HEK293T (cell line): ENCODE data around the gene ANKRD33B.

Source experiments
- CTCF ChIA-PET: fragments of 350-600 bp; formaldehyde crosslinking; extraction: SDS; loops from one replicate; lab custom pipeline; 2021; ENCODE audit warnings: antibody characterized with exemption, inconsistent platforms; lab: Yijun Ruan, JAX
- POLR2A ChIA-PET: fragments of 350-600 bp; formaldehyde crosslinking; extraction: SDS; loops from one replicate; lab custom pipeline; 2020; ENCODE audit warnings: antibody characterized with exemption, inconsistent platforms; lab: Yijun Ruan, JAX
- DNase-seq: peaks from one replicate; pipeline ENCODE4 v3.0.0; 2012; ENCODE audit warnings: mixed read lengths; ENCODE audit errors: extremely low spot score
- ARNT ChIP-seq: fragments of 450-650 bp; IDR thresholded peaks from 2 replicates; pipeline ENCODE4 v1.6.1; 2017; ENCODE audit warnings: mild to moderate bottlenecking
- BHLHE40 ChIP-seq: fragments of 450-650 bp; IDR thresholded peaks from 2 replicates; pipeline ENCODE4 v1.6.1; 2016; ENCODE audit warnings: mild to moderate bottlenecking, moderate library complexity, borderline replicate concordance
- CTBP1 ChIP-seq: fragments of 450-650 bp; IDR thresholded peaks from 2 replicates; pipeline ENCODE4 v1.6.1; 2016; ENCODE audit warnings: borderline replicate concordance
- ELF4 ChIP-seq: fragments of 450-650 bp; IDR thresholded peaks from 2 replicates; pipeline ENCODE4 v1.6.1; 2017; ENCODE audit warnings: antibody characterized with exemption
- FOXA1 ChIP-seq: fragments of 450-650 bp; IDR thresholded peaks from 2 replicates; pipeline ENCODE4 v1.6.1; 2016; ENCODE audit warnings: mild to moderate bottlenecking
- FOXK2 ChIP-seq: fragments of 450-650 bp; IDR thresholded peaks from 2 replicates; pipeline ENCODE4 v1.6.1; 2016; ENCODE audit warnings: mild to moderate bottlenecking
- FOXM1 ChIP-seq: fragments of 450-650 bp; IDR thresholded peaks from 2 replicates; pipeline ENCODE4 v1.6.1; 2017; ENCODE audit warnings: mild to moderate bottlenecking, borderline replicate concordance
- HDGF ChIP-seq: fragments of 450-650 bp; IDR thresholded peaks from 2 replicates; pipeline ENCODE4 v1.6.1; 2017; ENCODE audit warnings: antibody characterized with exemption, borderline replicate concordance
- L3MBTL2 ChIP-seq: fragments of 450-650 bp; conservative IDR thresholded peaks from 2 replicates; pipeline ENCODE4 v1.6.1; 2016; ENCODE audit warnings: mild to moderate bottlenecking
- LEF1 ChIP-seq: fragments of 450-650 bp; IDR thresholded peaks from 2 replicates; pipeline ENCODE4 v1.6.1; 2017; ENCODE audit warnings: mild to moderate bottlenecking, borderline replicate concordance
- NFRKB ChIP-seq: fragments of 450-650 bp; IDR thresholded peaks from 2 replicates; pipeline ENCODE4 v1.6.1; 2016; ENCODE audit warnings: mild to moderate bottlenecking, moderate library complexity
- PKNOX1 ChIP-seq: fragments of 450-650 bp; IDR thresholded peaks from 2 replicates; pipeline ENCODE4 v1.6.1; 2016
- SP1 ChIP-seq: fragments of 450-650 bp; IDR thresholded peaks from 2 replicates; pipeline ENCODE4 v1.6.1; 2017
- SUZ12 ChIP-seq: fragments of 450-650 bp; IDR thresholded peaks from 2 replicates; pipeline ENCODE4 v1.6.1; 2016; ENCODE audit warnings: mild to moderate bottlenecking
- TARDBP ChIP-seq: fragments of 450-650 bp; IDR thresholded peaks from 2 replicates; pipeline ENCODE4 v1.6.1; 2016
- ZNF384 ChIP-seq: fragments of 450-650 bp; IDR thresholded peaks from 2 replicates; pipeline ENCODE4 v1.6.1; 2016

The ANKRD33B gene

DNA sequence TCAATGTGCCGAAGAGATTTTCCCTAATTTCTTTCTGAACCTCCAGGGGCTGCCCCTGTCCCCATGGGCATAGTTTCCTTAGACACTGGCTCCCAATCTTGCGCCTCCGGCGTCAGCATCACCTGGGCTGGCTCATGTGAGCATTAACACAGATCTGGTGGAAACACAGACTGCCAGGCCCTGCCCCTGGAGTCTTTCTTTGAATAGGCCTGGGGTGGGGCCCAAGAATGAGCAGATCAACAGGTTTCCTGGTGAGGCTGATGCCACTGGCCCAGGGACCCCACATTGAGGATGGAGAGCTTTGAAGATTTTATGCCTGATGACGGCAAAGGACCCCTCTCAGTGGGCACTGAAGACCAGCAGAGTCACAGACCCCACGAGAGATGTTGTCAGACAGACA, 60.8 kb downstream of the ANKRD33B start:
- DNase-seq = no peak
- POLR2A ChIA-PET = interaction anchor here (1.0 to 1.4 kb wide), 2 partner anchors 73 to 171 kb away, joined by 3 read pairs; no protein-coding TSS in a partner anchor
- TF ChIP-seq L3MBTL2 (no peak), PKNOX1 (no peak), FOXA1 (no peak), FOXK2 (no peak), ELF4 (no peak), LEF1 (no peak), SUZ12 (no peak), TARDBP (no peak), NFRKB (no peak), CTBP1 (no peak), HDGF (no peak), FOXM1 (no peak), BHLHE40 (no peak), ZNF384 (no peak), ARNT (no peak), SP1 (no peak)
- CTCF ChIA-PET = no interaction called here

DNA sequence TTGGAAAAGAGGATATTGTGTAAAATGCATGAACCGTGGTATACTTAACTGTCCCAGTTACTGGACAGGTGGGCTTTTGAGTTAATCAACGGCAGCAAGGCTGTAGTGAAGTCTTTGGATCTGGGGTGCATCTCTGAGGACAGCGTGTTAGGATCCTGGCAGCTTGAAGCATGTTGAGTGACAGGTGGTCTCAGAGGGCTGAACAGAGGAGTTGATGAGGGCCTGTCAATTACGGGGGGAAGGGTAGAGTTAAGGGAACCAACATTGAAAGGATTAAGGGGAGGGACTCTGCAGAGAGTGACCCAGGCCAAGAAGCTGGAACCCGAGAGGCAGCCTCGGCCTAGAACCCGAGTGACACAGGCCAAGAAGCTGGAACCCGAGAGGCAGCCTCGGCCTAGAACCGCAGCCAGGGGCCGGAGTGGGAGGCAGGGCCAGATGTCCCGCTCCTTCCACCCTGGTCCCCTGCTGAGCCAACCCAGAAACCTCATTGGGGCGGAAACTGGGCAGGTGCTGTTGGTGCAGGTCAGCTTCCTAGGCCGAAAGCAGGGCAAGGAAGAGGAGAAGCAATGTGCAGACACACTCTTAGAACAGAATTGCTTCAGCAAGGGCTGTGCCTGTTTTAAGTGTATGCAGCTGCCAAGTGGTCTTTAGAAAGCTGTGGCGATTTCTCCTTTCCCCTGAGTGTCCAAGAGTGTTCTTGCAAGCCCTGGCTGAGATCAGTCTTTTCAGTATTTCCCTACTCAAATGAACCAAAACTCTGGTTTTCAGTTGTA, 62.0 kb downstream of the ANKRD33B start:
- CTCF ChIA-PET = interaction anchor here (1.4 to 3.0 kb wide), 2 partner anchors 168 to 173 kb away, joined by 3 to 60 read pairs; no protein-coding TSS in a partner anchor
- no peak for TF ChIP-seq NFRKB
- peak; percentile 53; the same call in 1 of the 2 replicates for TF ChIP-seq PKNOX1
- POLR2A ChIA-PET = interaction anchor here (1.5 kb wide), 1 partner anchor 25 kb away, joined by 4 read pairs; no protein-coding TSS in a partner anchor
- DNase-seq = no peak

GRCh38 chr5:10626473-10627013, 62.7 kb downstream of the ANKRD33B start:
- CTCF ChIA-PET = interaction anchor here (1.0 to 3.0 kb wide), 13 partner anchors 8 to 269 kb away, joined by 3 to 60 read pairs (median 7); no protein-coding TSS in a partner anchor
- TF ChIP-seq TARDBP (no peak), HDGF (no peak), FOXA1 (no peak), FOXM1 (no peak), ARNT (no peak), PKNOX1 (no peak), SP1 (no peak), L3MBTL2 (no peak), SUZ12 (no peak), CTBP1 (no peak), ELF4 (no peak), NFRKB (no peak)
- POLR2A ChIA-PET = interaction anchor here (1.1 to 1.8 kb wide), 3 partner anchors 25 to 184 kb away, joined by 4 read pairs; partner anchors contain the start of gene ROPN1L
- no peak for DNase-seq

- no peak for TF ChIP-seq LEF1
- TF ChIP-seq FOXM1 = no peak
- no peak for TF ChIP-seq SUZ12
- no peak for TF ChIP-seq ZNF384
- TF ChIP-seq ELF4 = no peak
- no peak for TF ChIP-seq HDGF
- TF ChIP-seq BHLHE40 = no peak
- TF ChIP-seq FOXK2 = no peak
- no peak for TF ChIP-seq NFRKB
- TF ChIP-seq PKNOX1 = no peak
- no peak for TF ChIP-seq ARNT
- TF ChIP-seq CTBP1 = no peak
- TF ChIP-seq TARDBP = no peak
- no peak for TF ChIP-seq SP1
- POLR2A ChIA-PET = interaction anchor here (0.7 to 1.8 kb wide), 6 partner anchors 26 to 293 kb away, joined by 3 to 4 read pairs (median 4); partner anchors contain the start of gene ROPN1L
- CTCF ChIA-PET = interaction anchor here (0.6 to 3.0 kb wide), 30 partner anchors 9 to 270 kb away, joined by 3 to 60 read pairs (median 6); no protein-coding TSS in a partner anchor
- DNase-seq = peak; percentile 20
Observed at GRCh38 chr5:10627160-10627701, 63.4 kb downstream of the ANKRD33B start.

GRCh38 chr5:10628601-10629000, 64.7 kb downstream of the ANKRD33B start:
- TF ChIP-seq FOXK2 (no peak), LEF1 (no peak), ZNF384 (no peak), NFRKB (no peak), CTBP1 (no peak), ELF4 (no peak), L3MBTL2 (no peak)
- POLR2A ChIA-PET = no interaction called here
- CTCF ChIA-PET = interaction anchor here (0.7 to 3.0 kb wide), 8 partner anchors 8 to 272 kb away, joined by 3 to 60 read pairs (median 9); no protein-coding TSS in a partner anchor

More at GRCh38 chr5:10628601-10629000, 64.7 kb downstream of the ANKRD33B start:
- no peak for DNase-seq
